Liver (tissue), 3 donors: ENCODE results near the gene NFIA.

ENCODE experiments used
- EGR1 ChIP-seq, 2 donors: IDR thresholded peaks; 2 replicates each; pipeline ENCODE4 v1.6.1; 2016 to 2018; ENCODE audit warnings: antibody characterized with exemption in 2 of 2, low read depth in 2 of 2
- RAD21 ChIP-seq, 2 donors: IDR thresholded peaks; 2 replicates each; pipeline ENCODE4 v1.6.1; 2016; ENCODE audit warnings: antibody characterized with exemption in 2 of 2, mild to moderate bottlenecking in 2 of 2
- SP1 ChIP-seq: IDR thresholded peaks from 2 replicates; pipeline ENCODE4 v1.6.1; 2018; ENCODE audit warnings: antibody characterized with exemption, mild to moderate bottlenecking
- YY1 ChIP-seq: IDR thresholded peaks from 2 replicates; pipeline ENCODE4 v1.6.1; 2016; ENCODE audit warnings: antibody characterized with exemption, mild to moderate bottlenecking
- TF ChIP-seq, protein P1 (sequence below): fragments of 150-350 bp; IDR thresholded peaks from 2 replicates; pipeline ENCODE4 v1.5.1; 2017; ENCODE audit warnings: improper control_type of control experiment, low read depth, low read length; ENCODE audit not compliant: missing input control
- donor health status: healthy.
- donor health status: healthy.

DNA sequence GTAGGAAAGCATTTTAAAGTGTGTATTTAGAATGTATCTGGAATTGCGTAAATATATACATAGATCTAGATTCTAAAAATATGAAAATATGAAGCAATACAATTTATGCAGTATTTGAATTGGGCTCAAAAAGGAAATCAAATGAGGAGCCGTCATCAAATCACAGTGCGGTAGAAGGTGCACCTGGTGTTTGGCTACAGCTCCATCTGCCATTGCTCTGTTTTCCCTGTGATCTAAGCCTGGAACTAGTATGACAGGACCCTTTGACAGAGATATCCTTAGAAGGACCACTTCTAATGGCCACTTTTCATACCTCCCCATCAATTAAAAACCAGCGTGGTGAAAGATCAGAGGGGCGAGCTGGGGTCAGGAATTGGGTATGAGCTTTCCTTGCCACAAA, 202.6 kb downstream of the NFIA start:
- TF ChIP-seq EGR1 (IDR thresholded peaks at IDR 0.05; ENCODE audit: low read depth in 2 of 2) (no peak), RAD21 (IDR thresholded peaks at IDR 0.05) (no peak), YY1 (no peak), SP1 (no peak)
- TF ChIP-seq, protein P1, sequence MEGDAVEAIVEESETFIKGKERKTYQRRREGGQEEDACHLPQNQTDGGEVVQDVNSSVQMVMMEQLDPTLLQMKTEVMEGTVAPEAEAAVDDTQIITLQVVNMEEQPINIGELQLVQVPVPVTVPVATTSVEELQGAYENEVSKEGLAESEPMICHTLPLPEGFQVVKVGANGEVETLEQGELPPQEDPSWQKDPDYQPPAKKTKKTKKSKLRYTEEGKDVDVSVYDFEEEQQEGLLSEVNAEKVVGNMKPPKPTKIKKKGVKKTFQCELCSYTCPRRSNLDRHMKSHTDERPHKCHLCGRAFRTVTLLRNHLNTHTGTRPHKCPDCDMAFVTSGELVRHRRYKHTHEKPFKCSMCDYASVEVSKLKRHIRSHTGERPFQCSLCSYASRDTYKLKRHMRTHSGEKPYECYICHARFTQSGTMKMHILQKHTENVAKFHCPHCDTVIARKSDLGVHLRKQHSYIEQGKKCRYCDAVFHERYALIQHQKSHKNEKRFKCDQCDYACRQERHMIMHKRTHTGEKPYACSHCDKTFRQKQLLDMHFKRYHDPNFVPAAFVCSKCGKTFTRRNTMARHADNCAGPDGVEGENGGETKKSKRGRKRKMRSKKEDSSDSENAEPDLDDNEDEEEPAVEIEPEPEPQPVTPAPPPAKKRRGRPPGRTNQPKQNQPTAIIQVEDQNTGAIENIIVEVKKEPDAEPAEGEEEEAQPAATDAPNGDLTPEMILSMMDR = no peak
